Measurements from ENCODE around the gene ATP8A2. TPM values are rescaled to one million over a fixed set of nuclear protein-coding genes. Genes with fewer than 3 reads are reported as not detected.

Gene ATP8A2
- total and polyA plus RNA-seq, 3 donors from 2014 or later = 14.2 to 38.3 (median 16.5) TPM

GRCh38 chr13:25761041-25761440 lies 389.3 kb downstream of the ATP8A2 start:
- no peak for DNase-seq
- intact Hi-C loops (cut with DNase I; ENCODE audit: low total_unique reads) = no loop called here
- Histone ChIP-seq H3K36me3 (ENCODE audit: low read depth, missing control alignments) (no peaks in the 10 kb centered on the region), H3K4me1 (no peaks in the 10 kb centered on the region), H3K4me3 (no peak overlapping the region), H3K9me3 (no peaks in the 10 kb centered on the region), H3K27ac (no peak overlapping the region), H3K27me3 (no peaks in the 10 kb centered on the region)
- WGBS, 2 donors = 91 to 96% methylated on average over 3 of the region's 3 CpGs
- TF ChIP-seq POLR2A (IDR thresholded peaks at IDR 0.05) = no peak
- no peak for TF ChIP-seq CTCF (IDR thresholded peaks at IDR 0.05)

- Histone ChIP-seq H3K27me3 (no peaks in the 10 kb centered on the region), H3K4me1 (no peaks in the 10 kb centered on the region), H3K4me3 (no peak overlapping the region), H3K27ac (no peak overlapping the region), H3K36me3 (ENCODE audit: low read depth, missing control alignments) (no peaks in the 10 kb centered on the region), H3K9me3 (no peaks in the 10 kb centered on the region)
- 90 to 91% methylated on average over 2 of the region's 2 CpGs for WGBS, 2 donors
- TF ChIP-seq POLR2A (IDR thresholded peaks at IDR 0.05) = no peak
- intact Hi-C loops (cut with DNase I; ENCODE audit: low total_unique reads) = no loop called here
- DNase-seq = no peak
Measured at GRCh38 chr13:25762281-25762680, 390.5 kb downstream of the ATP8A2 start.

- no peaks in the 10 kb centered on the region for H3K36me3 ChIP-seq (ENCODE audit: low read depth, missing control alignments)
- WGBS, 2 donors = 78 to 87% methylated on average over 7 to 8 of the region's 8 CpGs
- H3K27me3 ChIP-seq = no peaks in the 10 kb centered on the region
- H3K4me1 ChIP-seq = no peaks in the 10 kb centered on the region
- intact Hi-C loops (cut with DNase I; ENCODE audit: low total_unique reads) = no loop called here
- DNase-seq = no peak
- no peaks in the 10 kb centered on the region for H3K9me3 ChIP-seq
- H3K27ac ChIP-seq = no peak overlapping the region
- TF ChIP-seq CTCF (IDR thresholded peaks at IDR 0.05) (no peak), POLR2A (IDR thresholded peaks at IDR 0.05) (no peak)
- no peak overlapping the region for H3K4me3 ChIP-seq
Measured at GRCh38 chr13:25762795-25763377, 391.1 kb downstream of the ATP8A2 start.

DNA sequence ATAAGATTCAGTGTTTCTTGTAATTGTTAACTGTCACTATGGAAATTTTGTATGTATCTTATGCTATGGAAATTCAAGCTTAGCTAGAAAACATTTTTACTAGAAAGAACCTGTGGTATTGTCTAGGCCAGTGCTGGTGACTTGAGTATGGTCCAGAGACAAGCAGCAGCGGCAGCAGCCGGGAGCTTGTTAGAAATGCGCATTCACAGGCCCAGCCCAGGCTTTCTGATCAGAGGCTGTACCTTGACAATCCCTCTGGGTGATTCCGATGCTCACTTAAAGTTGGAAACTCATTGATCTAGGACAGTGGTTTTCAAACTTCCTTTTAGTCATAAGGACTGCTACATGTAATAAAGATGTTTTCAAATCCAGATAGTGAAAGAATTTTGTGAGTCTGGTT lies 392.6 kb downstream of the ATP8A2 start:
- H3K36me3 ChIP-seq (ENCODE audit: low read depth, missing control alignments) = no peaks in the 10 kb centered on the region
- intact Hi-C loops (cut with DNase I; ENCODE audit: low total_unique reads) = no loop called here

GRCh38 chr13:25765266-25765665 lies 393.5 kb downstream of the ATP8A2 start:
- no peaks in the 10 kb centered on the region for H3K36me3 ChIP-seq (ENCODE audit: low read depth, missing control alignments)
- no peak overlapping the region for H3K27ac ChIP-seq
- H3K4me3 ChIP-seq = no peak overlapping the region
- no peaks in the 10 kb centered on the region for H3K4me1 ChIP-seq
- no peak for DNase-seq
- WGBS, 2 donors = 85 to 94% methylated on average over 2 of the region's 2 CpGs
- H3K9me3 ChIP-seq = no peaks in the 10 kb centered on the region
- H3K27me3 ChIP-seq = no peaks in the 10 kb centered on the region
- no peak for TF ChIP-seq POLR2A (IDR thresholded peaks at IDR 0.05)
- no peak for TF ChIP-seq CTCF (IDR thresholded peaks at IDR 0.05)
- intact Hi-C loops (cut with DNase I; ENCODE audit: low total_unique reads) = no loop called here

More for the DNA sequence above, 392.6 kb downstream of the ATP8A2 start:
- H3K4me1 ChIP-seq = no peaks in the 10 kb centered on the region
- H3K27me3 ChIP-seq = no peaks in the 10 kb centered on the region
- TF ChIP-seq POLR2A (IDR thresholded peaks at IDR 0.05) (no peak), CTCF (IDR thresholded peaks at IDR 0.05) (no peak)
- DNase-seq = no peak
- WGBS, 2 donors = 90 to 94% methylated on average over 4 of the region's 4 CpGs
- no peak overlapping the region for H3K4me3 ChIP-seq
- no peak overlapping the region for H3K27ac ChIP-seq
- H3K9me3 ChIP-seq = no peaks in the 10 kb centered on the region

Measured in testis (tissue), 3 donors.